GM21381 (cell line): ENCODE measurements around the gene IL13.
A peak's percentile ranks its signal among the peaks of the same experiment; 100 is the strongest.
"Not testable (repeated sequence)": the region's sequence is repeated elsewhere in the genome, so short reads cannot be mapped to it uniquely, and the experiment has no call there.

Source experiments
- ATAC-seq: cut with Tn5 transposase; IDR thresholded peaks from one replicate; pipeline ENCODE4 v1.9.1; 2021; ENCODE audit warnings: mild to moderate bottlenecking, moderate library complexity; ENCODE audit not compliant: unreplicated experiment

IL13 gene

GRCh38 chr5:132657676-132658380 is at the start of gene IL13:
Gene IL13 (plus strand): TSS chr5:132658173. CDS start chr5:132658187, 14 bp downstream.
- ATAC-seq, result no peak

GRCh38 chr5:132611965-132612364 is 46.0 kb upstream of the IL13 start:
- no peak for ATAC-seq

GRCh38 chr5:132612846-132613245 is 45.1 kb upstream of the IL13 start:
- no peak for ATAC-seq

- ATAC-seq, result no peak
Measured at GRCh38 chr5:132621699-132622098, 36.3 kb upstream of the IL13 start.

- ATAC-seq, result no peak
Measured at GRCh38 chr5:132622608-132623007, 35.4 kb upstream of the IL13 start.

GRCh38 chr5:132627470-132627869 is 30.5 kb upstream of the IL13 start:
- no peak for ATAC-seq

- ATAC-seq, result no peak
Measured at GRCh38 chr5:132628814-132629213, 29.2 kb upstream of the IL13 start.

- peak; percentile 55 for ATAC-seq
Measured at GRCh38 chr5:132629230-132629944, 28.6 kb upstream of the IL13 start.

GRCh38 chr5:132633587-132633986 is 24.4 kb upstream of the IL13 start:
- not testable (repeated sequence) for ATAC-seq

- peak; percentile 47 for ATAC-seq
Measured at GRCh38 chr5:132635873-132636272, 22.1 kb upstream of the IL13 start.

- no peak for ATAC-seq
Measured at GRCh38 chr5:132637241-132637640, 20.7 kb upstream of the IL13 start.

GRCh38 chr5:132639706-132640130 is 18.3 kb upstream of the IL13 start:
- peak; percentile 59 for ATAC-seq

GRCh38 chr5:132640613-132641012 is 17.4 kb upstream of the IL13 start:
- no peak for ATAC-seq

GRCh38 chr5:132641241-132641723 is 16.7 kb upstream of the IL13 start:
- no peak for ATAC-seq

GRCh38 chr5:132641841-132642240 is 16.1 kb upstream of the IL13 start:
- no peak for ATAC-seq

- no peak for ATAC-seq
Measured at GRCh38 chr5:132644177-132644576, 13.8 kb upstream of the IL13 start.

- ATAC-seq, result no peak
Measured at GRCh38 chr5:132646583-132647266, 11.2 kb upstream of the IL13 start.

- ATAC-seq, result no peak
Measured at GRCh38 chr5:132647473-132647872, 10.5 kb upstream of the IL13 start.

GRCh38 chr5:132648355-132648754 is 9.6 kb upstream of the IL13 start:
- no peak for ATAC-seq

GRCh38 chr5:132651838-132652469 is 6.0 kb upstream of the IL13 start:
- no peak for ATAC-seq

- no peak for ATAC-seq
Measured at GRCh38 chr5:132653716-132654115, 4.3 kb upstream of the IL13 start.
